GM19240 (cell line): Measurements from ENCODE around the gene VMA21.
A peak's percentile ranks its signal among the peaks of the same experiment; 100 is the strongest.

Source experiments
- DNase-seq: peaks from one replicate; pipeline ENCODE4 v3.0.0; 2011; ENCODE audit warnings: low spot score; ENCODE audit not compliant: insufficient read length

VMA21 gene, protein sequence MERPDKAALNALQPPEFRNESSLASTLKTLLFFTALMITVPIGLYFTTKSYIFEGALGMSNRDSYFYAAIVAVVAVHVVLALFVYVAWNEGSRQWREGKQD

GRCh38 chrX:151396825-151397740 lies at the start of gene VMA21:
TSS of gene VMA21 (plus strand) at chrX:151397206. CDS start at chrX:151397309, 103 bp downstream.
- peak; percentile 29 for DNase-seq

GRCh38 chrX:151359341-151359740 lies 37.7 kb upstream of the VMA21 start:
- no peak for DNase-seq

DNA sequence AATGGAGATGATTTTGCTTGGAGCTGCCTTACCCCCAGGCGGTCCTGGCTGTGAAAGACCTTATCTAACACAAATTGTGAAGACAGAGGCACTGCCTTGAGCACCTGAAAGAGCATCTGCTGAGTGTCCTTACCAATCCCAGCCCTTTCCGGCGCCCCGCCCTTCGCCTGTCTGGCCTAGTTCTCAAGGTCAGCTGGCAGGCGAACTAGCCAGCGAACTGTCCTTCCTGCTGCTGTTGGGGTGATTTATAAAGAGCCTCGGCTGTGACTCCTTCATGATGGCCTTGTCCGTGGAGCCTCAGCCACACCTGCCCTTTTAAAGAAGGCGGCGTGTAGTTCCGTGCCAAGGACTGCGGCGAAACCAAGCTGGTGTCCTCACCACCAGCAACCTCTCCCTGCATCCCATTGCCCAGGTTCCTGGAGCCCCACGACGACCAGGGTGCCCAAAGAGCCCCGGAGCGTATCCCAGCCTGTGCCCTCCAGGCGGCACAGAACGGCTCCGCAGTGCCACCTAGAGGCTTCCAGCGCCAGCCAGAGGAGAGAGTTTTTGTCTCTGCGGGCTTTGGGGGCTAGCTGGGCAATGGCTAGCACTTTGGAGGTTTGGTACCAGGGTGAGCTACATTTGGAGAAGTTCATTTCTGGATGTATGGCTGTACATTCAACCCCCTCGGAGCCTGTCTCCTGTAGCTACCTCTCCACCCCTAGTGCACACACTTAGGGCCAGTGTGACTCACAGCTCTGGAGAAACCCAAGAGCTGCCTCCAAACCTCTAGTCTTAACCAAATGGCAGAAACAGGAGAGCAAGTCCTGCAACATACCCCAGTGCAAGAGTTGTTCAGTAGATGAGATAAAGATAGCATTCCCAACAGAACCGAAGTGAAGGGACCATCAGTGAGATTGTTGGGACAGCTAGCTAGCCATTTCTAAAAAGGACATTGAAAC lies 36.8 kb upstream of the VMA21 start:
- no peak for DNase-seq

GRCh38 chrX:151363316-151363715 lies 33.7 kb upstream of the VMA21 start:
- no peak for DNase-seq

- no peak for DNase-seq
These were observed 31.4 kb upstream of the VMA21 start for GRCh38 chrX:151365579-151365978.

DNA sequence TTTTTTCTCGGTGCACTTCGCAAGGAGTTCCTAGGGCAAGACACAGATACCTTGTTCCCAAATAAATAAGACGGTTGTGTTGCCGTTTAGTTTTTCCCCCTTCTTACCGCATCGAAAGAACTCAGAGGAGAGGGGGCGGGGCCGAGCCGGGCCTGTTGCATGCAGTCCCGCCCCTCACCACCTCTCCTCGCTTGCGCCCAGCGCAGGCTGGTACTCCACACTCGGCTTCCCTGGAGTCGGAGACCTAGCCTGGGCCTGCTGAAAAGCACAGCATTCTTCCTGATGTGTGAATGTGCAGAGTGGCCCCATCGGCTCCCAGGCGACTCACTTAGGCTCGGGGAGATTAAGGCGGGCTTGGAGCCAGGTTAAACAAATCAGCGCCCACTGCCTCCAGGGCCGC lies 26.1 kb upstream of the VMA21 start:
- DNase-seq = no peak

- DNase-seq = no peak
These were observed 12.2 kb upstream of the VMA21 start for GRCh38 chrX:151384807-151385206.

DNA sequence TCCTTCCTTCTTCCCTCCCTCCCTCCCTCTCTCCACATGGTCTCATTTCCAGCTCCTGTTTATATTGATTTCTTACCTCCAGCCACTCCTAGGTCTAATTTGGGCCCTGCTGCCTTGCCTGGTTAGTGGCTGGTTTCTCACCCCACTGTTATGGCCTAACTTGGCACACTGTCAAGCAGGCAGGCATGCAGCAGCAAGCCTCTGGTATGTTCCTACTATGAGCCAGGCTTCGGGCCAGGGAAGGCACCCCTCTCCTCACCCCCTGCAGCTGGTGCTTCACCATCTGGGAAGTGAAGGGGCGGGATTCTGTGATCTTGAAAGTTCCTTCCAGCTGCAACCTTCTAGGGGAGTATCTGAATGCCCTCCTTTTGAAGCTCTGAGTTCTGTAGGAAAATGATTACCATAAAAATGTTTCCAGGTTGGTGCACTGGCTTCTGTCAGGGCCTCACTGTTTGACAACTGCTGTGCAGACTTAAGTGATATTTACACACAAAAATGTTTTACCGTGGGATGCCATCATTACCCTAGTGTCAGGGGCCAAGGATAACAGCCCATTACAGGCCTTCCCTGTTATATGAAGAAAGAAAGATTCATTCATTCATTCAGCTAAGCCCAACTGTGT lies 10.1 kb upstream of the VMA21 start:
- no peak for DNase-seq

- no peak for DNase-seq
These were observed 5.3 kb upstream of the VMA21 start for GRCh38 chrX:151391722-151392121.

- no peak for DNase-seq
These were observed 3.5 kb upstream of the VMA21 start for GRCh38 chrX:151393514-151393913.

GRCh38 chrX:151396042-151396824 lies 773 bp upstream of the VMA21 start:
- no peak for DNase-seq

DNA sequence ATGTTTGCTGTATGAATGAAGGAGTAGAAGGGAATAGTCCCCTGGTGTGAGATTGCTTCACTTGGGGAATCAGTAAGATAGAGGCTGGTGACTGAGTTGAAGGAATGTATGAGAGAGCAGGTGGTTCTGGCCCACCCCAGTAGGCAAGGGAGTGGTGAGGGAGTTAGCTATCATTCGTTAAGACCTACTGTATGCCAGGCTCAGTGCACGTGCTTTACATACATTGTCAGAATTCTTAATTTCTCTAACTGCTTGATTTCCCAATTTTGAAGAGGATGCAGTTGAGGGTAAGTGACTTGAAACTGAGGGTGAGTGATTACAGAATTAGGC lies 700 bp downstream of the VMA21 start:
- no peak for DNase-seq

- DNase-seq = no peak
These were observed 1.3 kb downstream of the VMA21 start for GRCh38 chrX:151398346-151398745.

GRCh38 chrX:151402719-151403390 lies 5.8 kb downstream of the VMA21 start:
- DNase-seq = no peak

DNA sequence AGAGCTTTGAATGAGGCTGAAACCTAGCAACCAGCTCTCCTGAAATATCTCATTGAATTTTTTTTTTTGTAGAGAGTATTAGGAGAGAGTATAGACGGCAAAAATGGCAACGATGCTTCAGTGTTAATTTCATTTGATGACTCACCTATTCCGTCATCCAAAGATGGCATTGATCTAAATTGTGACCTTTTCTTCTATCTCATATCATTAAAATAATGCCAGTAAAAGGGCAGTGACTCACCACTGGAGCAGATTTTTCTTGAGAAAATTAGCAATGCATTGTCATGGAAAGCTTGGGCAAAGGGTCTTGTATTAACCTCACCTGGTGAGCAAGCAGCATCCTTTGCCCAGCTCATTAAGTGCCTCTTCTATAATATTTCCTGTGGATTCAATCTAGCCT lies 19.6 kb downstream of the VMA21 start:
- DNase-seq = no peak

DNA sequence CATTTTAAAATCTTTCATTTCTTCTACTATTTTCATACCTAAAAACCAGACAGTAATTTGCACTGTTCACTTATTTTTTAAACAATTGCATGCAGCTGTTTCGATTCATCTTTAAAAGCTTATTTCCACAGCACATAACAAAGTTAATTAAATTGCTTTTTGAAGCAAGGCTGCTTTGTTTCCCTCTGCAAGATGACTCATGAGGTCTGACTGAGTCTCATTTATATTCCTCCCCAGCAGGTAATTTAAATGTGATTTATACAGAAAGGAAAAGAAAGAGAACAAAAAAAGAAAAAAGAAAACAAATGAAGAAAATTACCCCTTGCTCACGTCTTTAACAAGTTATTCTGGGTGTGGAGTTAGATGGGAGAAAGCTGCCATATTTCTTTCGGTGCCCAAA lies 22.8 kb downstream of the VMA21 start:
- DNase-seq = no peak

GRCh38 chrX:151424505-151424904 lies 27.5 kb downstream of the VMA21 start:
- no peak for DNase-seq

GRCh38 chrX:151448509-151448908 lies 51.5 kb downstream of the VMA21 start:
- DNase-seq = no peak

GRCh38 chrX:151458824-151459223 lies 61.8 kb downstream of the VMA21 start:
- no peak for DNase-seq
